NOMO-1 treated with dmso at 0.1 percent for 144 hours (cell line): ENCODE measurements around the gene RAP1GAP.

Source experiments
- DNase-seq: peaks from one replicate; lab custom pipeline; 2025; ENCODE audit not compliant: unreplicated experiment; lab: John Stamatoyannopoulos, UW

RAP1GAP gene

DNA sequence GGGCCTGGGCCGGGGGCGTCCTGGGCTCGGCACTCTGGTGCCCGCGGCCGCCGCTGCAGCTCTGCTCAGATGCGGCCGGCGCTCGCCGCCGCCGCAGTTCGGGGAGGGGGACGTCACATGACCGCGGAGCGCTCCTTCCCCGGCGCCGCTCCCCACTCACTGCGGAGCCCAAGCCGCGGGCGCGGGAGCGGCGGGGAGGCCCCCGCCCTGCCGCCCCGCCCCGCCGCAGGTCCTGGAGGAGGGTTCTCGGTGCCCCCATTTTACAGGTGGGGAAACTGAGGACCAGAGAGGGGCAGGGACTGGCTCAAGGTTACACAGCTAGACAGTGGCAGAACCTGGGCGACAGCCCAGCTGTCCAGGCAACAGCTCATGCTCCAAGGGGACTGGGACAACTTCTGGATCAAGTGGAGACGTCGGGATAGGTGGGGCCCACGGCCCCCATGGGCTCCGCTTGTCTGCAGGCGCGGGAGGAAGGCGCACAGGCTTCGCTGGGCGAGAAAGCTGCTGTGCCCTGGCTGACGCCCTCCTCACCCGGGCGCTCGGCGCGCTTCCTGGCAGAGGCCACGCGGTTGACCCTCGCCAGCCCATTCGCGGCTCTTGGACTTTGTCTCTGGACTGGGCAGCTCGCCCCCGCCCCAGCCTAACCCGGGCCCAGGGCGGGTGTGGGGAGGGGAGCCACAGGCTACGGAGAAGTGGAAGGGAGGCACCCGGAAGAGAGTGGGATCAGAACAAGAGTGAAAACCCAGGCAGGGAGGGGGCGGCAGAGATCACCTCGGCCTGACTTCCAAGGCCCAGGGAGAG, at the start of gene RAP1GAP:
Gene RAP1GAP, minus strand, starts transcription at position 100 of the 801 bp plus-strand sequence. CDS start 49,325 bp downstream, outside the sequence.
- peak; percentile 38 for DNase-seq

DNA sequence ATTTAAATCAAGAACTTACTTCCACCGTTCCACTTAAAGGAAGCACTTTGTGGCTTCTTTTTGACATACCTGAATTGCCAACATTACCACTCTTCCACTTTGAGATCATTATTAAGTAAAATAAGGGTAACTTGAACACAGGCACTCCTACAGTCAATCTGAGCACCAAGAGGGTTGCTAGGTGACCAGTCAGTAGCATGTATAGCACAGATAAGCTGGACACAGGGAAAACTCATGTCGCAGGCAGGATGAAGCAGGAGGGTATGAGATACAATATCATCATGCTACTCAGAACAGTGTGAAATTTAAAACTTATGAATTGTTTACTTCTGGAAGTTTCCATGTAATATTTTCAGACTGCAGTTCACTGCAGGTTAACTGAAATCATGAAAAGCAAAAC, 47.0 kb upstream of the RAP1GAP start:
- DNase-seq, result no peak

DNA sequence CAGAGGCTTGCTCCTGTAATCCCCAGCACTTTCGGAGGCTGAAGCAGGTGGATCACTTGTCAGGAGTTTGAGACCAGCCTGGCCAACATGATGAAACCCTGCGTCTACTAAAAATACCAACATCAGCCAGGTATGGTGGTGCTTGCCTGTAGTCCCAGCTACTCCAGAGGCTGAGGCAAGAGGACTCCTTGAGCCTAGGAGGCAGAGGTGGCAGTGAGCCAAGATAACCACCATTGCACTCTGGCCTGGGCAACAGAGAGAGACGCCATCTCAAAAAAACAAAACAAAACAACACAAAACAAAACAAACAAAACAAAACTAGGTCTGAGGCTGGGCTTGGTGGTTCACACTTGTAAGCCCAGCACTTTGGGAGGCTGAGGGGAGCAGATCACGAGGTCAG, 38.7 kb upstream of the RAP1GAP start:
- DNase-seq, result no peak

DNA sequence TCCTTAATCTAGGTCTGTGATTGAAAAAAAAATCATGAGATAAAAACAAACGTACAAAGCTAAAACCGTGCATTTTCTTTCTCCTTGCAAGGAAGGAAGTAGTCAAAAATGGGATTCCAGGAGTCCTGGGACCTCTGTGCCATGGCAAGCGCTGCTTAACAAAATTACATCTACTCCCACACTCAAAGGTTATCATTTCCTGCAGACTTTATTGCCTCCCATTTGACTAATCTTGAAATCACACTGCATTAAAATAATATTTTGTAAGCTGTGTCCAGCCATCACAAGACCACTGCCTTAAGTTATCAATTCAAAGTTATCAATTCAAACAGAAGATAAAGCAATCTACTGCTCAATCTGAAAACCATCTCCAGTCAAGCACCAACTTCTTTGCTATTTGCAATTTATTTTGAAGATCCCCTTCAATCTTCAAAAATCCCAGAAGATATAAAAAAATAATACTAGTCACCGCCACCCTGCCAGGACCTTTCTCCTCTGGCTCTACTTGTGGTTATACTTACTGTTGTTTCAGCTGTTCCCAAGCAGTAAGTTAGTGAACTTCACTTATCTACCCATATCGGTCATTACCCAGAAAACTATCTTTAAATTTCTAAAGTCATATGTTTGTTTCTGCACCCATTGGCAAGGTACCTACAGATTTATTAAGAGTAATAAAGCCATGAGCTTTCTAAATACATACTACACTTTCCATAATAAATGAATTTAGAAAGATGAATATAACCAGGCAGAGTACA, 38.1 kb upstream of the RAP1GAP start:
- DNase-seq, result no peak

DNA sequence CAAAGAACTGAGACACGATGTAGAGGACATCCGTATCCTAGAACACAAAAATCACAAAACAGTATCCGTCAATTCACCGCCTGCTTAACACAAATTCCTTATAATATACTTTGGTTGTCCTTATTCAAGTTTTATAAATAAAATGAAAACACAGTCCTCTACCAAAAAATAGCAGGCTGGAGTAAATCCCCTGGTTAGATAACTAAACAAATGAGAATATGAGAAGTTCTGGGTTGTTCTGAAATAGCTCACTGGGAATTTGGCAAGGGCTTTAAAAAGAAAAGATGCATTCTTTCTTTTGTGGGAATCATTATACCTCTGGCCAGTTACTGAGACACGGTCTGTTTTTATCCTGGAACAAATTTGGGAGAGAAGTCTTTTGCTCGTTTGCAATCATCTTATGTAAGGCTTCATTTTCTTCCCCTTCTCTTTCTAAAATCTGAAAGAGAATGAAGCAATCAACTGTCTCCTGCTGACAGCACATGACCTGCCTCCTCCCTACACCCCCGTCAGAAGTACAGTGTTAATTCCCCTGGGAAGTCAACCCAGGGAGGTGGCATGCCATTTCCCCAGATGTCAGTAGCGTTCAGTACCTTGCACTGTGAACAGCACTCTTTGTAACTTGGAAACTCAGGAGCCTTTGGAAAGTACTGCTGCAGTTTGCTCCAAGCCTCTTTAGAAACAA, 37.1 kb upstream of the RAP1GAP start:
- DNase-seq, result peak; percentile 29

DNA sequence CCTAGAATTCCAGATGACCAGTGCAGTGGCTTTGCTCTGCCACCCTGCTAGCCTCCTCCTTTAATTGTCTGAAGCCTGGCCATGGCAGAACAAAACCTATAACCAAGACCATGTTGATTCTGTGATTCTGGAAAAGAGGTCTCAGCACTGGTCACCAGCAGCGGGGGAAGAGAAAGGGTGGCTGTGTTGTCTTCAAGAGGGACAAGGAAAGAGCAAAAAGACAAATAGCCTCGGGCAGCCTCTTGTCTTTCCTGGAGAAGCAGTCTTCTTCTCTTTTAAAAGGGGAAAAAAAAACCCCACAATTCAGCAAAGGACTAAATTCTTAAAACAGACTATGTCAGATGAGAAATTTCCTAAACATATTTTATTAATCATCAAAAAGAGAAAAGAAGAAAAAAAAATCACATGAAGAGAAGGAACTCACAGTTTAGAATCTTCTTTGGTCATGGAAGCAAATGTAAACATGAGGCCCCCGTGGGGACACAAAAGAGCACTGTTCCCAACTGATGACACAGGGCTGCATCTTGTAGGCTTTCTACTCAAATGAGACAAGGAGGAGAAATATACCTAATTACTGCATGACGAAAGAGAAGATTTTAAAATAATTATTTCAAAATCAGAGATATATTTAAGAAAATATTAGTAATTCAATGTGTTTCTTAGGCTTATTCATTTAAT, 36.3 kb upstream of the RAP1GAP start:
- no peak for DNase-seq

DNA sequence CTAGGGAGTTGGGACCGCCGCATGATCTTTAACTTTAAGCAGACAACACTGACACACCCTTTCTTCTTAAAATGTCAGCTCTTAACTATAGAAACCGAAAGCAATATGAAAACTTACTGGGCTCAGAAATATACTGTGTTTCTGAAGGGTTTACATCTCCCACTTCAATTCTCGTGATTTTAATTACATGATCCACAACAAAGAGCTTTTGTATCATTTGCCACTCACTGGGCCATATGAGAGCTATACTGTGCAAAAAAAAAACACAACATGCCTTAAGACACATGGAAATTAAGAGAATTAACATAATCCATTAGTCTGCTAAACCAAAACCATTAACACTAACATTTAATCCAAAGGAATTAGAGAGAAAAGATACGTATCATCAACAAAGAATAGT, 35.0 kb upstream of the RAP1GAP start:
- no peak for DNase-seq

DNA sequence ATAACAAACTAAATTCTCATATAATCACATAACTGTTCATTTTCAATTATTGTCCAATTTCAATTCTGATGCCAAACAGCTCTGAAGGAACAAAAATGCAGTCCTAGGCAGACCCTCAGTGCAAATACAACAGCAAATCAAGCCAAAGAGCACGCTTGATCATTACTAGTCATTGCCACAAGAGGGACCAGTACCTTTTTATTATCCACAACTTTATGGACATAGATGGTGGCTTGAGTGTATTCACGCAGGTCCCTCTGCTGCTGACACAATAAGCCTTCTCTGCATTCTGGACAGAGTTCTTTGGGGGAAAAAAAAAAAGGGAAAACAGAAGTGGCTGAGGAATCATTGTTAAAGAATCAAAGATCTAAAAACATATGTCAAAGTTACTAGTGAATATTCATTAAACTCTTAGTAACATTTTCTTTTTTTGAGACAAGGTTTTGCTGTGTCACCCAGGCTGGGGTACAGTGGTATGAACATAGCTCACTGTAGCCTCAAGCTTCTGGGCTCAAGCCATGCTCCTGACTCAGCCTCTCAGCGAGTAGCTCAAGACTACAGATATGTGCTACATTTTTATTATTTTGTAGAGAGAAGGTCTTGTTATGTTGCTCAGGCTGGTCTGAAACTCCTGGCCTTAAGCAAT, 34.3 kb upstream of the RAP1GAP start:
- DNase-seq, result no peak

DNA sequence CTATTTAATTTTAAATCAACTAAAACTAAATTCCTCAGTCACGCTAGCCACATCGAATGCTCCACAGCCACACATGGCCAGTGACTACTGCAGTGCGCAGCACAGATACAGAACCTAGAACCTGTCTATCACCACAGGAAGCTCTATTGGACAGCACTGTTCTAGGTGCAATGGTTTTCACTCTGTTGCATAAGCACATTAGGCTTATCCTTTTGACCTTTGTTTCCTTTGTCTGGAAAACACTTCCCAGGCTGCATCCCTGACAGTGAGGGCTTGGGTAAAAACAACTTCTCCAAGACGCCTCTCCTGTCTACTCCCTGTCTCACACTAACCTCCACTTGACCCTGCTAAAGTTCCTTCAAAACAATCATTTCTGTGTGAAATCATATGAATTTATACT, 33.6 kb upstream of the RAP1GAP start:
- no peak for DNase-seq

DNA sequence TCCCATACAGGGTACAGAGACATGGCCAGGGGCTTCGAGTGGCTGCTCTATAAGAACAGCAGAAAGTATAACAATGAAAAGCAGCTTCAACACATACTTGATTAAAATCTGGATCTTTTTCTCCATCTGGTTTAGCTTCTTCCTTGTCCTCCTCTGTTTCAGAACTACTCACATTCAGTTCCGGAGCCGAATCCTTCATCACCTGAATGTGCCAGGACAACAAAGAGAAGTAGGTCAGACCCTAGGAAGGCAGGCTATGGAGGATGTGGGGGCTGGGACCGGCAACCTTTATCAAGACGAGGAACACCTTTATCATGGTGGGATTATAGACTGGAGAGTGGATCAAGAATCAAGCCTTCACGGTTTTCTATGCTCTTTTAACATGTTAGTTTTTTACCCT, 32.2 kb upstream of the RAP1GAP start:
- no peak for DNase-seq

DNA sequence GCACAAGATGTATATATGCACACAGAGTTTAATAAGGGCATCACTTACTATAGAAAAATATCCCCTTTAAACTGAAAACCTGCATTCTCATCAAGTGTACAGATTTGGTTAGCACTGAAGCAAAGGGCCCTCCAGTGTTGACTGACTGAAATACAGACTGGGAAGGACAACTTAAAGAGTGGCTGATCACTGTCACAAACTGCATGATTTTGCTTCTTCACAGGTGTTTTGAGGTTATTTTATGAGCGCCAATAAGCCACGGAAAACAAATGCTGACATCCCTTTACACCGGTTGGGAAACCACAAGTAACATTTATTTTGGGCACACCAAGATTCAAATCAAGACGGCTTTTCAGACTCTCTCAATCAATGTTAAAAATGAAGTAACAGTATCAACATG, 30.9 kb upstream of the RAP1GAP start:
- DNase-seq, result no peak

DNA sequence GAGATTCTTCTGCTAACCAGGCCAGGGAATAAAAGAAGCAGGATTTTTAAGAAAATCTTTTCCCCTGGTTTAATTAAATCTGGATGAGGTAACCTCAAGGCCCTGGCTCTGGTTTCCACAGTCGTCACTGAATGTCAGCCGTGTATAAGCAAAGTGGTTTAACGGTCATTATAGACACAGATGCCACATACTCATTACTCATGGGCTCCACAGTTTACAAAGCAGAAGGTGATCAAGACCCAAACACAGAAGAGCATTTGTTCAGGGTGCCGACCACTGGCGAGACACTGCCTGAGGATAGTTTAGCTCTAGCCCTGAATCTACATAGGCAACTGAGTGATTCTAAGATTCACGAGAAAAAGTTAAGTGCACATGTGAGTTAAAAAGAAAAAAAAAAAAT, 27.8 kb upstream of the RAP1GAP start:
- no peak for DNase-seq

DNA sequence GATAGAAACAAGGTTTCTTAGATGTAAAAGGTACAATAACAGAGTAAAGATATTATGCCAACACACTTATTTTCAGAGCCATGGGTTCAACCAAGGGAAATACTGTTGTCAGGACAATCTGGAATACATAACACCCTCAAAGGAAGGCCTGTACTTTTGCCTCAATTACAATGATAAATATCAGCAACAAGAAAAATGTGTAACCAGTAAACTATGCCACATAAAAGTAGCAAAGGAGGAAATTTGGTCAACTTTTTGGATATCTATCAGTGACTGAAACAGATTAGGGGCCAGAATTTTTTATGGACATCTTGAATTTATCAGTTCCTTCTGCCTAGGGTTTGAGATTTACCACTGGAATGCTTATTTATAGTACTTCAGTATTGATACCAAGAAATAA, 24.6 kb upstream of the RAP1GAP start:
- DNase-seq, result no peak

DNA sequence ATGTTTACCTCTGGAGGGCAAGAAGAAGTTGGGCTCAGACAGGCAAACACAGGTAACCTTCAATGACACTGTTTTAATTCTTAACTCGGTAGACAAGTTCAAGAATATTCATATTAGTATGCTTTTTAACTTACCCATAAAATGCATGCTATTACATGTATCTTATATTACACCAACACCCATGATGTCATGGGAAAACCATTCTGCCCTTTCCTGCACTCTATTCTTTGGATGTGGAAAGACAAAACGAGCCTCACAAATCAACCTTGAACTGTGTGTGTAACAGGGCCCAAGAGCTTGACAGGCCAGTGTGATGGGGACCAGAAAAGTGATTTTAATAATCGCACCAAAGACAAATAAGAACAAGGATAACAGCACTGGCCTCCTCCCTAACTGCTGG, 22.6 kb upstream of the RAP1GAP start:
- DNase-seq, result no peak

DNA sequence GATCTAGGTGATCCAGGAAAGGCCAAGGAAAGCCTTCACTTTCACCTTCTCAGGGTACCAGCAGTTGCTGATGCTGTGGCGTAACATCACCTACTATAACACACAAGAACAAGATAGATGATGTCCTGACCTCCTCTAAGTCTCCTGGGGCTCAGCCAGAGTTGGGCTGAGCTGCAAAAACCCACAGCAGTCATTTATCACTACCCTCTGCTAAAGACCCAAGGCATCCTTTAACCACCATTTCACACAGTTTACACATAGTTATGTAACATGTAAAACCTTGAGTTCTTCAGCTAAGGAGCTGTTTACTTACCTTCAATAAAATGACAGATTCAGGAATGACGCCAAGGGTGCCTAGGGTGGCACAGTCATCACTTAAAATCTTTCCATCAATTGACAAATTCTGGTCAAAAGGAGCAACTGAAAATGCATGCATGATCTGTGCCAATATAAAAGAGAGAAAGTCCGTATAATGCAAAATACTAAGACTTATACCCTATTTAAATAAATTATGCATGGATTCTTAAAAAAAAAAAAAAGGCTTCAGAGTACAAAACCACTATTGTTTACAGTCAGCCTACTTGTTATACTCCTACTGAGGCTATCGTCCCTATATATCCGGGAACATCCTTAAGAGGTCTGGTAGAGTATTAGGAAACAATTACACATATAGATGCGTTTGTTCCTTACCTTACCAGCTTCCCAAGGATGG, 20.7 kb upstream of the RAP1GAP start:
- no peak for DNase-seq

DNA sequence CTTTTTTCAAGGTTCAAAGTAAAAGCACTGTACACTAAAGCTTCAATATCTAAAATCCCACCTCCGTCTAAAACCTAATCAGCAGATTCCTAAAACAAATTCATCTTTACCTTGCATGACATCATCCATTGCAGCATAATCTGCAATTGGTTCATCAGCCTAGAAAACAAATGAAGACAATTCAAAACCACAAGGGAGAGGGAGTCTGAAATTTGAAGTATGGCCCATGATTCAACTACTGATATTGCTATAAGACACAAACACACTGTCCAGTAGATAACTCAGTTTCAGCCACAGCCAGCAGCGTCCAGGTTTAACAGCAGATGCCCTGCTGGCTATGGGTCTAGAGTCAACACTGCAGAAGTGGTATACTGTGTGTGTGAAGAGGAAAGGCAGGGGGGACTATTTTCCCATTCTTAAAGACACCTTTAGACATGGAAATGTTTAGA, 17.9 kb upstream of the RAP1GAP start:
- DNase-seq, result no peak

DNA sequence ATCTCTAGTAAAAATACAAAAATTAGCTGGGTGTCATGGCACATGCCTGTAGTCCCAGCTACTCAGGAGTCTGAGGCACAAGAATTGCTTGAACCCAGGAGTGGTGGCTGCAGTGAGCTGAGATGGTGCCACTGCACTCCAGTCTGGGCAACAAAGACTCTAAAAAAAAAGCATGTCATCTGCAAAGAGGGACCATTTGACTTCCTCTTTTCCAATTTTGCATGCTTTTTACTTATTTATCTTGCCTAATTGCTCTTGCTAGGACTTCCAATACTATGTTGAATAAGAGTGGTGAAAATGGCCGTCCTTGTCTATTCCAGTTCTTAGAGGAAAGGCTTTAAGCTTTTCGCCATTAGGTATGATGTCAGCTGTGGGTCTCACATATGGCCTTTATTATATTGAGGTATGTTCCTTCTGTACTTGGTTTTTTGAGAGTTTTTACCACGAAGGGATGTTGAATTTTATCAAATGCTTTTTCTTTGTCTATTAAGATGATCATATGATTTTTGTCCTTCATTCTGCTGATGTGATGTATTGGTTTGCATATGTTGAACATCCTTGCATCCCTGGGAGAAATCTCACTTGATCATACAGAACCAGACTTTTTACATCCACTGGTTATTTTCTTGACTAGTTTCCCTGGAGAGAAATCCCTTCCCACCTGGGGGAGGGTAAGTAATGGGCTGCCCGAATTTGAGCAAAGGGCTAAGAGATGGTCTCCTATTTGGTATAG, 17.0 kb upstream of the RAP1GAP start:
- DNase-seq, result no peak

DNA sequence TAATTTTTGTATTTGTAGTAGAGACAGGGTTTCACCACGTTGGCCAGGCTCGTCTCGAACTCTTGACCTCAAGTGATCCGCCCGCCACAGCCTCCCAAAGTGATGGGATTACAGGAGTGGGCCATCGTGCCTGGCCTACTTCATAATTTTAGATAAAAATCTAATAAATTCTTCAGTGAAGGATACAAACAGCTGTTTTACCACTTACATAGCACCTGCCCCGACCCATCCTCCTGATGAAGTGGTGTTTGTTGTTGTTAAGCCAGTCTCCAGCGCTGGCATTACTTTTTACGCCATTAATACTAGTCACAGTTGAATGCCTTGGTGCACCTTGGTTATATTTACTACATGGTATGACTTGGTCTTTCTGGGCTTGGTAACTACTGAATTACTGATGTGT, 12.3 kb upstream of the RAP1GAP start:
- DNase-seq, result no peak

DNA sequence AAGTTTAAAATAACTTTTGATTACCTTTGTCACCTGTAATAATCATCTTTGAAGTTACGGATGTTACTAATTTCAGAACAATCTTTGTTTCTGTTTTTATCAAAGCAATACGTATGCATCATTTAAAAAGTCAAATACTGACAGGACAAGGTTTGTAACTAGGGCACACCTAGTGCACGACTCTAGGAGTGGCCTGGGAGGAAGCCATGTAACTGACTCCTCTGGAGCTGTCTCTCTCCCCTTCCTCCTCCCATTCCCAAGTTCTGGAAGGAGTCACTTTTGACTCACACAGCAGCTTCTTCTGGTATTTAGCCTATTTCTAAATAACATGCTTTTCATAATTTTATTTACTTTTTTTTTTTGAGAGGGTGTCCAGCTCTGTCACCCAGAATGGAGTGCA, 11.8 kb upstream of the RAP1GAP start:
- DNase-seq, result no peak
